Adrenal gland (tissue), 12 donors: Measurements from ENCODE around the gene NF1. TPM values are rescaled to one million over a fixed set of nuclear protein-coding genes. Genes with fewer than 3 reads are reported as not detected.
A peak's percentile ranks its signal among the peaks of the same experiment; 100 is the strongest.

Experiments used
- DNase-seq, 7 donors: peaks; one replicate each; pipeline ENCODE4 v3.0.0-alpha.2; 2019 to 2020
- H3K27ac ChIP-seq, 5 donors: fragments of 200-600 bp; sonication (generic) in 4 of 5; 1 replicate in 3 of 5; 2 replicates in 2 of 5; pipeline versions ENCODE4 v1.5.1 to v1.8.0; 2016 to 2020; ENCODE audit warnings: mild to moderate bottlenecking in 1 of 5
- H3K27me3 ChIP-seq: fragments of 200-600 bp; 2 replicates; pipeline ENCODE4 v1.8.0; 2021
- H3K36me3 ChIP-seq, 2 donors: fragments of 200-600 bp; replicated peaks in 1 of 2; 1 replicate in 1 of 2; 2 replicates in 1 of 2; pipeline versions ENCODE4 v1.5.1 to v1.8.0; 2018 to 2022
- H3K4me1 ChIP-seq, 2 donors: fragments of 200-600 bp; replicated peaks in 1 of 2; 1 replicate in 1 of 2; 2 replicates in 1 of 2; pipeline versions ENCODE4 v1.5.1 to v1.8.0; 2018 to 2021
- H3K4me3 ChIP-seq, 4 donors: fragments of 200-600 bp; sonication (generic) in 3 of 4; one replicate each; pipeline ENCODE4 v1.5.1; 2016 to 2018
- H3K9me3 ChIP-seq, 3 donors: fragments of 200-600 bp; sonication (generic) in 1 of 3; replicated peaks in 1 of 3; 1 replicate in 2 of 3; 2 replicates in 1 of 3; pipeline versions ENCODE4 v1.5.1 to v1.8.0; 2016 to 2021
- POLR2A ChIP-seq, 2 donors: fragments of 450-650 bp; IDR thresholded peaks; one replicate each; pipeline ENCODE4 v1.6.1; 2017; ENCODE audit warnings: antibody characterized with exemption in 2 of 2, mild to moderate bottlenecking in 2 of 2, moderate library complexity in 1 of 2
- WGBS, 4 donors: extraction: QIAGEN DNeasy Blood & Tissue Kit in 2 of 4; methylation state at CpG; one replicate each; pipeline versions ENCODE4 v1.1.5 to v1.1.7; 2013 to 2017; 5-methylcytosine and 5-hydroxymethylcytosine counted together
- intact Hi-C, 2 donors: fragments of 100-400 bp; cut with DNase I; formaldehyde crosslinking; loops; one replicate each; pipeline versions ENCODE4 v1.14.1 to v1.15.0; 2022 to 2023
- polyA plus RNA-seq, 3 donors: library from polyadenylated mRNA; stranded (reverse); fragments of 200-250 nt in 2 of 3; fragments of 350-450 nt in 1 of 3; fragmentation: Illumina TruSeq in 1 of 3; extraction: RNeasy Lipid Tissue Mini Kit (QIAGEN cat#74804) in 1 of 3; gene quantifications; one replicate each; pipeline ENCODE4 v1.2.3, GENCODE V29; 2013 to 2014
- total RNA-seq, 9 donors: library from RNA; depleted of rRNA in 4 of 9; stranded (reverse); fragments of >200 nt in 4 of 9; fragments of 120-200 nt in 1 of 9; fragmentation: NEBNext Ultra II Directional in 1 of 9; extraction: Animal tissue kit (Norgen Biotek cat#: 25700) in 1 of 9; gene quantifications; one replicate each; pipeline versions ENCODE4 v1.1.0 to v1.2.4, GENCODE V29; 2013 to 2023
- TF ChIP-seq, protein P1 (sequence below), 6 experiments: fragments of 450-650 bp in 4 of 6; fragments of 200-600 bp in 2 of 6; sonication (generic) in 1 of 6; IDR thresholded peaks; 1 replicate in 5 of 6; 2 replicates in 1 of 6; pipeline versions ENCODE4 v1.5.1 to v1.8.0; 2016 to 2021; ENCODE audit warnings: antibody characterized with exemption in 6 of 6, mild to moderate bottlenecking in 2 of 6, moderate library complexity in 1 of 6
- donor health status: healthy with polysubstance abuse.
- donor health status: Bipolar disorder and iron deficiency.
- donor health status: DM: yes; HTN: yes; CAD: no.
- donor health status: DM: no; HTN: no; CAD: no.
- donor health status: DM: no; HTN: no; CAD: no.
- donor health status: DM: yes; HTN: yes; CAD: no.

The NF1 gene
- total and polyA plus RNA-seq, 12 donors = 8.8 to 91.3 (median 53.5) TPM

DNA sequence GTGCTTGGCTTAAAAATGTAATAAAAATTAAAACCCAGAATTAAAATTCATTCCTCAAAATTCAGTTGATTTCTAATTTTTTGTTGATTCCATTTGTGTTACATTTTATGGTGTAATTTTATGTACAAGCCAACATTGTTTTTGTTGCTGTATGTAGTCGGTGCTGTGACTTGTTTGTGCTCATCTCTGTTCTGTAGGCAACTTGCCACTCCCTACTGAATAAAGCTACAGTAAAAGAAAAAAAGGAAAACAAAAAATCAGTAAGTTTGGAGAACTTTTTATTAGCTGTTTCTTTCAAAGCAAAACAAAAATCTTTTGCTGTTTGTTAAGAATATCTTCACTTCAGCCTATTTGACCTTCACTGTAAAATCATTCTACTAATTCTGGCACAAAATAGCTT lies 158.0 kb downstream of the NF1 start:
- DNase-seq = no peak
- peaks cover 3 to 27% of the 10 kb centered on the region in 2 donors for H3K4me1 ChIP-seq
- TF ChIP-seq, protein P1, sequence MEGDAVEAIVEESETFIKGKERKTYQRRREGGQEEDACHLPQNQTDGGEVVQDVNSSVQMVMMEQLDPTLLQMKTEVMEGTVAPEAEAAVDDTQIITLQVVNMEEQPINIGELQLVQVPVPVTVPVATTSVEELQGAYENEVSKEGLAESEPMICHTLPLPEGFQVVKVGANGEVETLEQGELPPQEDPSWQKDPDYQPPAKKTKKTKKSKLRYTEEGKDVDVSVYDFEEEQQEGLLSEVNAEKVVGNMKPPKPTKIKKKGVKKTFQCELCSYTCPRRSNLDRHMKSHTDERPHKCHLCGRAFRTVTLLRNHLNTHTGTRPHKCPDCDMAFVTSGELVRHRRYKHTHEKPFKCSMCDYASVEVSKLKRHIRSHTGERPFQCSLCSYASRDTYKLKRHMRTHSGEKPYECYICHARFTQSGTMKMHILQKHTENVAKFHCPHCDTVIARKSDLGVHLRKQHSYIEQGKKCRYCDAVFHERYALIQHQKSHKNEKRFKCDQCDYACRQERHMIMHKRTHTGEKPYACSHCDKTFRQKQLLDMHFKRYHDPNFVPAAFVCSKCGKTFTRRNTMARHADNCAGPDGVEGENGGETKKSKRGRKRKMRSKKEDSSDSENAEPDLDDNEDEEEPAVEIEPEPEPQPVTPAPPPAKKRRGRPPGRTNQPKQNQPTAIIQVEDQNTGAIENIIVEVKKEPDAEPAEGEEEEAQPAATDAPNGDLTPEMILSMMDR (IDR thresholded peaks at IDR 0.05) = no peak
- TF ChIP-seq POLR2A (IDR thresholded peaks at IDR 0.05) = no peak
- intact Hi-C loops = no loop called here
- H3K9me3 ChIP-seq = no peaks in the 10 kb centered on the region
- H3K27ac ChIP-seq = peak overlapping the region in 1 of 5 donors; percentile 15
- no peaks in the 10 kb centered on the region for H3K27me3 ChIP-seq
- H3K36me3 ChIP-seq = no peaks in the 10 kb centered on the region
- 38 to 59% (median 53%) methylated on average over 1 of the region's 1 CpG for WGBS, 4 donors
- H3K4me3 ChIP-seq = no peak overlapping the region

DNA sequence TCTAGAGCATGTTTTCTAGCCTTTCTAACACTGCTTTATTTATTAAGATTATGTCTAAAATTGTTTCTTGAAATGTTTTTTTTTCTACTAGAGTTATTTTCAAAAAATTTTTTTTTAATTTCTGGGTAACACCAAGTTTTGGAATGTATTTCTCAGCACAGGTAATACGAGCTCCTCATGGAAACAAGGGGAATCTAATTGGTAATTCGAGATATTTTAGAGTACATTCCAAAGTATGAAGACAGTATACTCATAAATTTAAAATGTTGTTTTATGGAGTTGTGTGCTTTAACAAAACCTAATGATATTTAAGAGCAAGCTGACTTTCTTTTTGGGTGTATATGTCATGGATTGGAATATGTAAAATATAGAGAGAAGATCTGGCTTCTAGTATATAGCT lies 159.9 kb downstream of the NF1 start:
- H3K4me3 ChIP-seq = no peak overlapping the region
- H3K4me1 ChIP-seq = peaks cover 3 to 27% of the 10 kb centered on the region in 2 donors
- no peak overlapping the region for H3K27ac ChIP-seq
- intact Hi-C loops = no loop called here
- no peaks in the 10 kb centered on the region for H3K36me3 ChIP-seq
- 93 to 96% (median 95%) methylated on average over 2 of the region's 2 CpGs for WGBS, 4 donors
- TF ChIP-seq, protein P1 (IDR thresholded peaks at IDR 0.05) = no peak
- no peak for TF ChIP-seq POLR2A (IDR thresholded peaks at IDR 0.05)
- DNase-seq = no peak
- H3K9me3 ChIP-seq = no peaks in the 10 kb centered on the region
- H3K27me3 ChIP-seq = no peaks in the 10 kb centered on the region

DNA sequence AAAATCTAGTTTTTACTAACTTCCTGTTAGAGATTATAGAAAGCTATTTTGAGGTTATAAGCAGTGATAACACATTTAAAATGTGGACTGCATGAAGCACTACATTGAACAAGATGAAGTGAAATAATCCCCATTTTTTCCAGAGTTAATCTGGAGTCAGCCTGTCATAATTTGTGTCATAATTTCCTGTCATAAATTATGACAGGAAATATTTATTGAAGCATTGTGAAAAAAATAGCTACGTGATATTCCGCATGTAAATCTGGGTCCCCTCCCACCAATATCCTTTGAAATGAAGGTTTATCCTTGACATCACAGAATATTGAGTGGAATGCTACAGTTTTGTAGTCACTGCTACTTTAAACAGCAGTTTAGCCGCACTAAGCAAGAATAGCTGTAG lies 162.2 kb downstream of the NF1 start:
- Histone ChIP-seq H3K9me3 (no peaks in the 10 kb centered on the region), H3K27ac (no peak overlapping the region), H3K4me1 (peaks cover 0 to 17% of the 10 kb centered on the region in 2 donors), H3K36me3 (no peaks in the 10 kb centered on the region), H3K27me3 (no peaks in the 10 kb centered on the region), H3K4me3 (no peak overlapping the region)
- no peak for DNase-seq
- intact Hi-C loops = no loop called here
- TF ChIP-seq, protein P1 (IDR thresholded peaks at IDR 0.05) = no peak
- TF ChIP-seq POLR2A (IDR thresholded peaks at IDR 0.05) = no peak
- WGBS, 4 donors = 54 to 64% (median 58%) methylated on average over 3 of the region's 3 CpGs

DNA sequence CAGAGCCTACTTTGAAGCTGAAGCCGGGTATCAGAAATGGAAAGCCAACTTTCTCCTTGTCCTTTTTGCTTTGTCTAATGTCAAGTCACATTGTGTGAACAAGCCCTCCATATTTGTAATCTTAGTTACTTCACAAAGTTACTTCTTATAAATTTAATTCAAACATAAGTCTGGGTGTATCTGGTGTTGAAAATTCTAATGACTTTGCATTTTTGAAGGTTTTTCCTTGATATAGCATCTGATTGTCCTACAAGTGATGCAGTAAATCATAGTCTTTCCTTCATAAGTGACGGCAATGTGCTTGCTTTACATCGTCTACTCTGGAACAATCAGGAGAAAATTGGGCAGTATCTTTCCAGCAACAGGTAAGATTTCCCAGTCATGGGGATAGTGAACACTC lies 165.4 kb downstream of the NF1 start:
- TF ChIP-seq POLR2A (IDR thresholded peaks at IDR 0.05) = no peak
- TF ChIP-seq, protein P1 (IDR thresholded peaks at IDR 0.05) = no peak
- intact Hi-C loops = no loop called here
- Histone ChIP-seq H3K4me1 (no peaks in the 10 kb centered on the region), H3K27ac (no peak overlapping the region), H3K4me3 (no peak overlapping the region), H3K36me3 (peaks cover 0 to 6% of the 10 kb centered on the region in 2 donors), H3K9me3 (no peaks in the 10 kb centered on the region), H3K27me3 (no peaks in the 10 kb centered on the region)
- 89 to 94% (median 91%) methylated on average over 3 of the region's 3 CpGs for WGBS, 4 donors
- DNase-seq = no peak
